ENCODE measurements around the gene MED13L.

MED13L gene

DNA sequence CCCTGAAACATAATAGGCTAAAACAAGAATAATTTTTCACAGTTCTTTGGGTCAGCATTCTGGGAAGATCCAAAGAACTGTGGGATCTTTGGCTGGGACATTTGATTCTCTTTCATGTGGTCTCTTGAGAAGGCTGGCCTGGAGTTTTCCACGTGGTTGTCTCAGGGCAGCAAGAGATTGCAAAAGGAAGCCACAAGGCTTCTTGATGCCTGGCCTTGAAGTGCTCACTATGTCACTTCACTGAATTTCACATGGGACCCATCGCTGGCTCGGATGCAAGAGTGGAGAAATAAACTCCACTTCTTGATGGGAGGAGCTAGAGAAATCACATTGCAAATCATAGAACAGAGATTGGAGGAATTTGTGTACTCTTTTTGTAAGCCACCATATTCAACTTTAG is 343.4 kb downstream of the MED13L start:
- no peak for DNase-seq

DNA sequence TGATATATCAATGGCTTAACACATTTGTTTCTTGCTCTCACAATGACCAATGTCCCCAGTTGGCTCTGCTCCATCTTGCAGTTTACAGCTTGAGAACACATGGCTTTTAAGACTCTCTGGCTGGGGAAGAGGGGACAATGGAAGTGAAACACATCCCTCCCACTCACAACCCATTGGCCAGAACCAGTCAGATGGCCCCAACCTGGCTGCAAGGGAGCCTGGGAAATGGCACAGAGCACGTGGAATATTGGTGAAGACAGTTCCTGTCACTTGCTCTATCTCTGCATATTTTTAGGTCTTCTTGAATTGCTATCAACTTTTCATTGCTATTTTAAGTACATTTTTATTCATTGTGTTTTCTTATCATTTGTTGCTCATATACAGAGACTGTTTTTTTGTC is 345.4 kb downstream of the MED13L start:
- DNase-seq = no peak

DNA sequence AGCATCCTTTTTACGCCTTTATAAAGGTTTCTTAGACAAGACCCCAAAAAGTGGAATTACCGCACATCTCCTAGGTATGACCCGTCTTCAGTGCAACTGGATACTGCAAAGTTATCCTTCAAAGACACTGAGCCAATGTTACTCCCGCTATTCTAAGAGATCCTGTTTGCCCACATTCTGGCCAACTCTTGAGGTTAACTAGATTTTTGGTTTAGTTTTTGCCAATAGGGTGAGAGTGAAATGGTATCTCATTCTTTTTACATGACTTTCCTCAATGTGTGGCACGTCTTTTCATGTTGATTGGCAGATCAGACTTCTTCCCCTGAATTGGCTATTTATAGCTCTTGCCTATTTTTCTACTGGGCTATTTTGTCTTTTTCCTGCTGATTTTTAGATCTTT is 347.2 kb downstream of the MED13L start:
- DNase-seq = no peak

DNA sequence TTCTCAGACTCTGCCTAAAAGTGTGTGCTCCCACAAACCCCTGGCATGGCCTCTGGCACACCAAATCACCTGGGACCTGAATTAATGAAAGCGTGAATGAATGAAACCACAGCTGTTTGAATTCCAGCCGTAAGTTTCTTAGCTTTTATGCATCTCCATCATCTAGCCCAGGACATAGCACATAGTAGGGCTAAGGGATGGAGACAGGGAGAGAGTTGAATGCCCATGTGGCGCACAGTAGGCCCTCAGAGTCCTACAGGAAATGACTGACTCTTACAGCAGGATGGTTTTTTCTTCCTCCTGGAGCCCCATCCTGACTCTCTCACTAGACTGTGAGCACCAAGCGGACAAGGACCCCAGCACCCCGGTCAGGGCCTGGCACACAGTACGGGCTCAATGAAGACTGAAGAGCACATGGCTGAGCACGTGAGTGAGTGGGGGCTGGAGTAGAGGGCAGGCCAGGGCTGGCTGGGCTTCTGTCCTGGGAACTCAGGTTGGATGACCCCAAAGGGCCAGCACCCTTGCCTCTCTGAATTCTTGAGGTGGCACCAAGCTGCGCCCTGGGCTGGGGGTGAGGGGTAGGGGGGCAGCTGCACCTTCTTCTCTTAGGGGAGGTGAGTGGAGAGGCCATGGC is 351.3 kb downstream of the MED13L start:
- DNase-seq = no peak

DNA sequence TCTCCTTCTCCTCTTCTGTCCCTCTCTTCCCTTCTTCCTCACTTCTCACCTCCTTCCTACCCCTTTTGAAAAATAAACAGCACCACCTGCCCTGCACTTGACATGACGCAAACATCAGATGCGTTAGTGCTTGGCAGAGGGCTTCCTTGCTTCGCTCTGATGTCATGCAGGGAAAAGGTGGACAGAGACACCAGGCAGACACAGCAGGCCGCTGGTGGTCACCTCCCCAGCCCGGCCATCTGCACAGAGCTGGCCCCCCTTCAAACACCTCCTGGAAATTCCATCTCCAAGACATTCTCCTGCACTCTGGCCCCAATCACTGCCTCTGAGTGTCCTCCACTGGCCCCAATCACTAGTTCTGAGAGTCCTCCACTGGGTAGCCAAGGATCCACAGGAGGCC is 353.6 kb downstream of the MED13L start:
- no peak for DNase-seq

DNA sequence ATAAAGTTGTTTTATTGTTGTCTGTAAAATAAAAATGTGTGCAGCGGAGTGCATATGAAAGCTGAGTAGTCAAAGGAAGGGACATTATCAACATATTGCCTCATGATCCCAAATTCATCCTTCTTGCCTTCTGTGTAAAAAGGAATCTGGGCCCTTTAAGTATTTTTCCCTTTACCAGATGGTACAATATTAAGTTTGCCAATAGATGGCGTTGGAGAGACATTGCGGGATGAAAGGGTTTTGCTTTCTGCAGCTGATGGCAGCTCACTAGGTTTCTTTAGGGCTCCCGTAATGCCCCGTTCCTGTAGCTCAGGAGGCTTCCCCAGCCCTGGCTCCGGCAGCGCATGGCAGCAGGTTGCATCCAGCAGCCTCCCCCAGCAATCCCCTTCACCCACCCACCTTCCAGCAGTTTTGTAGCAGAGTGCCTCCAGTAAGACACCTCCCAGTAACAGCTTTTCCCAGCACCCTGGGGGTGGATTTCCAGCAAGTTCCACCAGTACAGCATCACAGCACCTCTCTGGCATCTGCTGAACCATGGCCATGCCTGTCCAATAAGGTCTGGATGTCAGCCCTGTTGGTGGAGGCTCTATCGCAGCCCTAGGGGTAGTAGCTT is 354.4 kb downstream of the MED13L start:
- DNase-seq = no peak

DNA sequence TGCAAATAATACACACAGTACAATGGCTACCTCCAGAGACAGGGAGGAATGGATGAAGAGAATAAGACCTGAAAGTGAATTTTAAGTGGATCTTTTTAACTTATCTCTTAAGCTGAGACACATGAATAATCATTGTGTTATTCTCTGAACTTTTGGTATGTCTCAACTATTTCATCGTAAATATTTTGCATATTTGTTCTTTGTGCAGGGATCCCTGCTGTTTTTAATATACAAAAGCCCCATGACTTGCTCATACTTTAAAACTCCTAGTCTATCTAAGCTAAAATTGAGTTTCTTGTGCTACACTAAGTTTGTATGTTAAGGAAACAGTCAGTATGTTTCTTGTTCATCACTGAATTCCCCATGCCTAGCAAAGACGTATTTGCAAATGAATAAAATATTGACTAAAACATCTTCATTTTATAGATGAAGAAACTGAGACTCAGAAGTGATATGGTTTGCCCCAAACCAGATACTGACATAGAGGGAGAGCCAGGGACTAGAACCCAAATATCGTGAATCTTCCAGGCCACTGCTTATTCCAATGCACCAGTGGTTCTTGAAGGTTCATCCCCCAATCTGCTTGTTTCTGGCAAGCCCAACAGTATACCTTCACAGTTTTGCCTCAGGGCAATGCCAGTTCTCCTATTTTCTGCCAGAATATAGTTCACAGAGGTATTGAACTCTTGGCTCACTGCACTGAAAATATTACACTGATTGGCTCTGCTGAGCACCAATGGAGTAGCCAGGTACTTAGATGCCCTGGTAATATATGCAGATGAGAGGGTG is 356.9 kb downstream of the MED13L start:
- DNase-seq = no peak

DNA sequence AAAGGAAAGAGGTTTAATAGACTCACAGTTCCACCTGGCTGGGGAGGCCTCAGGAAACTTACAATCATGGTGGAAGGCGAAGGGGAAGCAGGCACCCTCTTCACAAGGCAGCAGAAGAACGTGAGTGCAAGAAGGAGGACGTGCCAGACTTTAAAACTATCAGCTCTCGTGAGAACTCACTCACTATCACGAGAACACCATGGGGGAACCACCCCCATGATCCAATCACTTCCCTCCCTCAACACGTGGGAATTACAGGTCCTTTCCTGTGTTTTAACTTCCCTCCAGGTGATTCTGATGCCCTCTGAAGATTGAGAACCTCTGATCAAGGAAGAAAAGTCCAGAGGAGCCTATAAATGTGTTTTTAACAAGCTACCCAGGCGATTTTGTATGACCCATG is 358.7 kb downstream of the MED13L start:
- no peak for DNase-seq

DNA sequence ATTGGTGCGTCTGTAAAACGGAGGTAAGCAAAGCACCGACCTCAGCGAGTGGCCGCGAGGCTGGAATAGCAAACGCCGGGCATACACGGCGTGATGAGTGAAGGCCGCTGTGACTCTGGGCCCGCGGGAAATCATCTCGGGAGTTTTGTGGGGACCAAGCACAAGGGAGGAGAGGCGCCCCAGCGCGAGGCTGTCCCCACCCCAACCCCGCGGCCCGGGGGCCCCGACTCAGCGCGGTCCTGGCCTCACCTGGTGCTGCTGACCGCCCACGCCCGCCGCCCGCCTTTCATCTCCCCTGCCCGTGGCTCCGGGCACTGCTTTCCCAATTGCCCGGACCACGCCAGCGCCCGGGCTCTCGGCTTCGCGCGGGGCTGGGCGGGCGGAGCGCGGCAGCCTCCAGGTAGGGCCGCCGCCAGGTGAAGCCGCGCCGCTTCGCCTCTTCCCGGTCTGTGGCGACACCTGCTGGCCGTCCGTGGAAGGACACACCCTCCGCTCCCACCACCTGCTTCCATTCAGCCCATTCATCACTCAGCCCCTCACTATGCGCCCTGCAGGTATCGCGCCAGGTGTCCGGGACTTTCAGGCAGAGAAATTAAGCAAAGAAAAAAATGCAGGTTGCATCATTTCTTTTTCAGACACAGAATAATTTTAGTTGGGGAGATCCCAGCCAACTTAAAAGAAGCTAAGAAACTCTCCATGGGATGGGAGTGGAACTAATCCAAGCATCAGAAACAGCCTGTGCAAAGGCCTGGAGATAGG is 360.4 kb downstream of the MED13L start:
- no peak for DNase-seq

DNA sequence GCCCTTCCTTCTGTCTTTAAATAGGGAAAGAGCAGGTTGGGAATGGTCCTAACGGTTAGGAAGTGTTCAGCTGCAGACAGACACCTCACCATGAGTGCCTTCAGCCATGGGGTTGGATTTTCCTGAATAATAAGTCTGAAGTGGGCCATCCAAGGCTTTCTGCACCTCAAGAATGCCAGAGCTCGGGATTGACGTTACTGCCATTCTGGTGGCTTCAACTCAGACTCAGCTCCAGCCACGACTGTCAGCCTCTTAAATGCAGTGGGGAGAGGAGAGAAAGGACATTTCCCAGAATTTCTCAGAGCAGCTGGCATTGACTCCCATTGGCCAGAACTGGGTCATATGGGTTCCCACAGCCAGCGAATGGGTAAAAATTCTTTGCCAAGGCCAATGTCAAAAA is 363.4 kb downstream of the MED13L start:
- DNase-seq = no peak

DNA sequence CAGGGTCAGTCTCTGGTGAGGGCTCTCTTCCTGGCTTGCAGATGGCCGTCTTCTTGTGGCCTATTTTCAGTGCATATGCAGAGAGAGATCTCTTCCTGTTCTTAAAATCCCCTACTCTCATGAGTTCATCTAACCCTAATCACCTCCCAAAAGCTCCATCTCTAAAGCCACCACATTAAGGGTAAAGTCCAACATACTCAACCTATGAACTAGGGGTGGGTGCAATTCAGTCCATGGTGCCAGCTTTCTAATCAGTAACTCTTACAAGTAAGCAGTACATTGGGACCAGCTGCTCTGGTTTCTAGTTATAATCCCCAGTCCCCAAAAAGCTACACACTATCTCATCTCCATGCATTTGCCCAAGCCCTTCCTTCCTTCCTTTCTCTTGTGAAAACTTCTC is 365.1 kb downstream of the MED13L start:
- DNase-seq = no peak

DNA sequence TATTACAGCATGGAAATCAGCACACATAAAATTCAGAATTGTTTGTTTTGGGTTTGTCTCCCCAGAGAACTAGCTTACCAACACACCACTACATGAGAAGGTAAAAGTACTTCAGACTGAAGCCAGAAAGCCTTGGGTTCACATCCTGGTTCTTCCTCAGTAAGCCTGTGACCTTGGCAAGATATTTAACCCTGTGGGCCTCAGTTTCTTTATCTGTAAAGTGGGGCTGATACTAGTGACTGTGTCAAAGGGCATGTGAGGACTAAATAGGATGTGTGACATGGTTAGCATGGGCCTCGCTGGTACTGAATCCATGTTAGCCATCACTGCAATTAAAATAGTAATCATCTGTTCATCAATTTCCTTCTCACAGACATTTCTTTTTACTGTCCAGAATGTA is 366.1 kb downstream of the MED13L start:
- no peak for DNase-seq

DNA sequence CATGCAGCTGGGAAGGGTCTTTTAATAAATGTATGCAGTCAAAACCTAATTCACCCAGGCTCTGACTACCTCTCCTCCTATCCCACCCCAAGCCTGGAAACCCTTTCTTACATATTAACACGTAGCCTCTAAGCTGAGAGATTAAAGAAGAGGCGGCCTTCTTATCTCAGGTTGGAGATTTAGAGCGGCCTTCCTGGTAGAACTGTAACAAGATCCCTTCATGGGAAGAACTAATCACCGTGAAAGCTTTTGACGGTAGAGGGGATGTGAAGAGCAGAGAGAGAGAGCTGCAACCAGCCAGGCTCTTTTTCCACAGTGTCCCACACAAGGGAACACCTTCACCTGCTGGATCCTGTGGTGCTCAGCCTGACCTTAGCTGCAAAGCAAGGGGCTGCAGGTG is 367.4 kb downstream of the MED13L start:
- no peak for DNase-seq
